ENCODE measurements around the gene SMIM10L1. TPM values are rescaled to one million over a fixed set of nuclear protein-coding genes. Genes with fewer than 3 reads are reported as not detected.

SMIM10L1 gene
- total and polyA plus RNA-seq, 2 donors (not counting 1 experiment from before 2014, with no cell fraction given): 3.6 to 9.6 TPM

DNA sequence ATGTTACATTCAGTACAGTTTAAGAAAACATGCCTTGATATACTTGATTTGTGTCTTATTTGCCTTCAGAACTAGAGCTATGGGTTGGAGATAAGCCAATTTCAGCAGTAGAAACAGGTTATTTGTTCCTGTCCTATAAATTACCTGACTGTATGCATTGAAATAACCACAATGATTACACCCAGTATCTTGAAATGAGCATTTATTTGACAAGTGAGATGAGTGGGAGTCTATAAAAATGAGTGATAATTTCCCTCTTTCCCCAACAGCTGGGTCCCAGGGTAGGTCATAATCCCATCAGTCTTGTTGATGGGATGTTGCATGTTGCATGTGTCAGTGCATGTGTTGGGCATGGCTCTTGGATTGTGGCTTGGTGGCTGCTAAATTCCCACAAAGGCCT, 12.0 kb downstream of the SMIM10L1 start:
- no peaks in the 10 kb centered on the region for H3K9me3 Mint-ChIP-seq (ENCODE audit: insufficient read depth)
- no peak overlapping the region for H3K27ac Mint-ChIP-seq
- ATAC-seq (ENCODE audit: low read depth): no peak
- no peaks in the 10 kb centered on the region for H3K4me1 Mint-ChIP-seq
- no peak for TF ChIP-seq CTCF (IDR thresholded peaks at IDR 0.05)
- no peak for TF ChIP-seq EZH2 (IDR thresholded peaks at IDR 0.05; ENCODE audit: borderline replicate concordance, insufficient read depth, low read depth, low read length, poor library complexity, severe bottlenecking)
- H3K9me3 ChIP-seq (ENCODE audit: control extremely low read depth in 1 of 3, control insufficient read depth in 2 of 3, insufficient read depth in 1 of 3, low read length in 2 of 3): no peaks in the 10 kb centered on the region
- H4K20me1 ChIP-seq (ENCODE audit: control insufficient read depth, insufficient read depth, low read length, poor library complexity, severe bottlenecking): no peaks in the 10 kb centered on the region
- no peaks in the 10 kb centered on the region for H3K79me2 ChIP-seq (ENCODE audit: control insufficient read depth, insufficient read depth, low read length)
- DNase-seq: no peak
- H3K9ac ChIP-seq (ENCODE audit: low read length): no peak overlapping the region
- H3K27me3 ChIP-seq (replicated peaks in 1 of 4; ENCODE audit: control extremely low read depth in 1 of 4, control insufficient read depth in 3 of 4, insufficient read depth in 4 of 4, low read length in 3 of 4): no peaks in the 10 kb centered on the region
- intact Hi-C loops (cut with micrococcal nuclease): no loop called here
- POLR2A ChIA-PET: no interaction called here
- CTCF ChIA-PET: interaction anchor here (0.6 kb wide), 1 partner anchor 337 kb away, joined by 3 read pairs; no protein-coding TSS in a partner anchor
- H2AFZ ChIP-seq (ENCODE audit: insufficient read depth, low read depth, low read length, poor library complexity, severe bottlenecking): no peak overlapping the region
- no peaks in the 10 kb centered on the region for H3K36me3 ChIP-seq (replicated peaks in 1 of 2; ENCODE audit: control extremely low read depth in 1 of 2, control insufficient read depth in 1 of 2, extremely low read depth in 1 of 2, insufficient read depth in 2 of 2, low read length in 1 of 2)
- no peaks in the 10 kb centered on the region for H3K4me1 ChIP-seq (ENCODE audit: control insufficient read depth in 2 of 2, insufficient read depth in 2 of 2, low read length in 2 of 2)
- no peak overlapping the region for H3K4me2 ChIP-seq (replicated peaks; ENCODE audit: low read depth, low read length, poor library complexity, severe bottlenecking)
- no peak overlapping the region for H3K27ac ChIP-seq (ENCODE audit: low read length in 2 of 2)
- H3K27me3 Mint-ChIP-seq: no peaks in the 10 kb centered on the region
- H3K4me3 Mint-ChIP-seq: no peak overlapping the region
- H3K4me3 ChIP-seq (ENCODE audit: control extremely low read depth in 1 of 5, extremely low read depth in 1 of 5, insufficient read depth in 1 of 5, low read depth in 2 of 5, low read length in 4 of 5): no peak overlapping the region

DNA sequence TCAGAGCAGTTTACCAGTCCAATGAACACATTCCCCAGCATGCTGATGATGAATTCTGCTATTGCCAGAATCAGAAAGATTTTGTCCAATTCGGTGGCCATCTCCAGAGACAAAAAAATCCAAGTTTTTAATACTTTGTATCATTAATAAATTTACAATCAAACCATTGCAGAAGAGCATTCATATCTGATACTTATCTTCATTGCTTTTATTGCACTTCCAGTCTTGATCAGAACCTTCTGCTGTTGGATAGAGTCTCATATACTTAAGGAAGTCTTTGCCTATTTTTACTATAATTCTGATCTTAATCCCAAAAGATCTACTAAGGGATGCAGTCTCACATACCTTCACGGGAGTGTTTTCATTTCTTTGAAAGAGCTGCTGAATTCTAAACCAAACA, 15.8 kb downstream of the SMIM10L1 start, which contains the start of gene TAS2R42:
Gene TAS2R42, minus strand, starts transcription at position 101 of the 400 bp plus-strand sequence. Its CDS starts 0 bp downstream, at position 101.
- Mint-ChIP-seq H3K9me3 (ENCODE audit: insufficient read depth) (no peaks in the 10 kb centered on the region), H3K27me3 (no peaks in the 10 kb centered on the region), H3K4me3 (no peak within 1 kb of the TSS), H3K27ac (no peak within 1 kb of the TSS), H3K4me1 (no peaks in the 10 kb centered on the region)
- DNase-seq (no peak), ATAC-seq (ENCODE audit: low read depth) (no peak)
- Histone ChIP-seq H3K9me3 (ENCODE audit: control extremely low read depth in 1 of 3, control insufficient read depth in 2 of 3, insufficient read depth in 1 of 3, low read length in 2 of 3) (no peaks in the 10 kb centered on the region), H3K4me1 (ENCODE audit: control insufficient read depth in 2 of 2, insufficient read depth in 2 of 2, low read length in 2 of 2) (no peaks in the 10 kb centered on the region), H3K9ac (ENCODE audit: low read length) (no peak within 1 kb of the TSS), H4K20me1 (ENCODE audit: control insufficient read depth, insufficient read depth, low read length, poor library complexity, severe bottlenecking) (no peaks in the 10 kb centered on the region), H3K4me3 (ENCODE audit: control extremely low read depth in 1 of 5, extremely low read depth in 1 of 5, insufficient read depth in 1 of 5, low read depth in 2 of 5, low read length in 4 of 5) (no peak within 1 kb of the TSS), H3K36me3 (replicated peaks in 1 of 2; ENCODE audit: control extremely low read depth in 1 of 2, control insufficient read depth in 1 of 2, extremely low read depth in 1 of 2, insufficient read depth in 2 of 2, low read length in 1 of 2) (no peaks in the 10 kb centered on the region), H2AFZ (ENCODE audit: insufficient read depth, low read depth, low read length, poor library complexity, severe bottlenecking) (no peak within 1 kb of the TSS), H3K27me3 (replicated peaks in 1 of 4; ENCODE audit: control extremely low read depth in 1 of 4, control insufficient read depth in 3 of 4, insufficient read depth in 4 of 4, low read length in 3 of 4) (no peaks in the 10 kb centered on the region), H3K4me2 (replicated peaks; ENCODE audit: low read depth, low read length, poor library complexity, severe bottlenecking) (no peak within 1 kb of the TSS), H3K79me2 (ENCODE audit: control insufficient read depth, insufficient read depth, low read length) (no peaks in the 10 kb centered on the region), H3K27ac (ENCODE audit: low read length in 2 of 2) (no peak within 1 kb of the TSS)
- intact Hi-C loops (cut with micrococcal nuclease): no loop called here
- CTCF ChIA-PET: no interaction called here
- TF ChIP-seq EZH2 (IDR thresholded peaks at IDR 0.05; ENCODE audit: borderline replicate concordance, insufficient read depth, low read depth, low read length, poor library complexity, severe bottlenecking) (no peak), CTCF (IDR thresholded peaks at IDR 0.05) (no peak)
- POLR2A ChIA-PET: no interaction called here
- no CpG with 5 or more reads among the region's 2 CpGs for WGBS (ENCODE audit: insufficient coverage)

All from B cell (primary cell).